Duodenal mucosa (tissue), 2 donors: ENCODE measurements around the gene PAGR1.
"Not testable (repeated sequence)": the region's sequence is repeated elsewhere in the genome, so short reads cannot be mapped to it uniquely, and the experiment has no call there.

ENCODE experiments used
- H3K27ac ChIP-seq: one replicate; pipeline ENCODE4 v1.7.0; 2013; ENCODE audit warnings: low read depth, low read length
- H3K27me3 ChIP-seq, 2 donors: one replicate each; pipeline ENCODE4 v1.7.0; 2013; ENCODE audit warnings: low read length in 2 of 2, control low read depth in 1 of 2; ENCODE audit not compliant: insufficient read depth in 2 of 2, control insufficient read depth in 1 of 2
- H3K36me3 ChIP-seq, 2 donors: one replicate each; pipeline ENCODE4 v1.7.0; 2013; ENCODE audit warnings: low read length in 2 of 2, control low read depth in 1 of 2; ENCODE audit not compliant: insufficient read depth in 2 of 2, control insufficient read depth in 1 of 2
- H3K4me1 ChIP-seq, 2 donors: one replicate each; pipeline ENCODE4 v1.7.0; 2013; ENCODE audit warnings: low read length in 2 of 2, control low read depth in 1 of 2; ENCODE audit not compliant: insufficient read depth in 2 of 2, control insufficient read depth in 1 of 2
- H3K4me3 ChIP-seq, 2 donors: one replicate each; pipeline ENCODE4 v1.7.0; 2013; ENCODE audit warnings: low read length in 2 of 2, low read depth in 1 of 2
- H3K9ac ChIP-seq, 2 donors: one replicate each; pipeline ENCODE4 v1.7.0; 2013; ENCODE audit warnings: low read length in 2 of 2, low read depth in 1 of 2
- H3K9me3 ChIP-seq, 2 donors: one replicate each; pipeline ENCODE4 v1.7.0; 2013; ENCODE audit warnings: low read length in 2 of 2, control low read depth in 1 of 2; ENCODE audit not compliant: control insufficient read depth in 1 of 2

Gene PAGR1

DNA sequence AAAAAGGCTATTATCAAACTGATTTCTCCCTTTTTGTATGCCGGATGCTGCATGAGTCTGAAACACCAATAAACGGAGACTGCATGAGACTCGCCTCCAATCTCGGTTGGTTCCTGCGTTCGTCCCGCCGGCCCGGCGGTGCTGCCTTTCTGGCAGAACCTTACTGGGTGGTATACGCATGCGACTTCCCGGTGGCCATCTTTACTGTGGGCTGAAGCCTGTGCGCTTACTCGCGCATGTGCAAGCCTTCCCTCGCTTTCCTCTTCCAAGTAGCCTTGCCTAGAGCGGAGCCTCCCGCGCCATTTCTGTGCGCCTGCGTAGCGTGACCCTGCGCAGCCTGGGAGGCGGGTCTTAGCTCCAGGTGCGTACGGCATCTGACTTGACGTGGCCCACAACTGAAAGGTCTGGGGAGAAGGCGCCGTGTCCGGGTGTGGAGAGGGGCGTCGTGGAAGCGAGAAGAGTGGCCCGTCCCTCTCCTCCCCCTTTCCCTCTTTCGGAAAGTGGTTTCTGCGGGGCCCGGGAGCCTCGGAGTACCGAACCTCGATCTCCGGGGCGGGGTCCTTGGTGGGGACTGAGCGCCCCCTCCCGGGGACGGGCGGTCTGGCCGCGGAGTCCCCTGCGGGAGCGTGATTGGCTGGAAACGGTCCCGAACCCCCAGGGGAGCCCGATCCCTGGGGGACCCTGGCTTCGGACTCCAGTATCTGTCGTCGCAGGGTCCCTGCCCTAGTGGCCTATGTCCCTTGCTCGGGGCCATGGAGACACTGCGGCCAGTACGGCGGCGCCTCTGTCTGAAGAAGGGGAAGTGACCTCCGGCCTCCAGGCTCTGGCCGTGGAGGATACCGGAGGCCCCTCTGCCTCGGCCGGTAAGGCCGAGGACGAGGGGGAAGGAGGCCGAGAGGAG, at the start of gene PAGR1:
Gene PAGR1 (plus strand): TSS at position 360 of the 901 bp plus-strand sequence. CDS start 374 bp downstream, at position 734.
- Histone ChIP-seq H3K4me1 (peaks cover 34 to 62% of the 10 kb centered on the region in 2 donors), H3K4me3 (peak within 1 kb of the TSS; percentile 86 to 94), H3K27ac (peak within 1 kb of the TSS; percentile 91), H3K27me3 (peaks cover 8 to 14% of the 10 kb centered on the region in 2 donors), H3K9ac (peak within 1 kb of the TSS; percentile 79 to 92), H3K36me3 (peaks cover 0 to 10% of the 10 kb centered on the region in 2 donors), H3K9me3 (no peaks in the 10 kb centered on the region)

DNA sequence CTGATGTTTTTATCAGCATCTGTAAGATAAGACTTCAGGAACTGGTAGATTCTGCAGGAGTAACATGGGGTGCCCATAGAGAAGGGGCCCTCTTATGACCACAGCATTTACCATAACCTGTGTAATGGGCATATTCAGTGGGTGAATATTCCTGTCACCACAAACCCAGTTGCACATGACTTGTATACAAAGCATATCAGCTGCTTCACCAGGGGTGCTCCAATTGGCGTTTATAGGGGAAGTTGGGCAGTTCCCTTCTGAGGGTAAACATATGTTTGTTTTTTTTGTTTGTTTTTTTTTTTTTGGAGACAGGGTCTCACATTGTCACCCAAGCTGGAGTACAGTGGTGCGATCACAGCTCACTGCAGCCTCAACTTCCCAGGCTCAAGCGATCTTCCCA, 49.4 kb upstream of the PAGR1 start:
- H3K9ac ChIP-seq: no peak overlapping the region
- H3K4me3 ChIP-seq: no peak overlapping the region
- peaks cover 11 to 22% of the 10 kb centered on the region in 2 donors for H3K4me1 ChIP-seq
- H3K27me3 ChIP-seq: no peaks in the 10 kb centered on the region
- no peaks in the 10 kb centered on the region for H3K9me3 ChIP-seq
- no peaks in the 10 kb centered on the region for H3K36me3 ChIP-seq
- H3K27ac ChIP-seq: no peak overlapping the region

DNA sequence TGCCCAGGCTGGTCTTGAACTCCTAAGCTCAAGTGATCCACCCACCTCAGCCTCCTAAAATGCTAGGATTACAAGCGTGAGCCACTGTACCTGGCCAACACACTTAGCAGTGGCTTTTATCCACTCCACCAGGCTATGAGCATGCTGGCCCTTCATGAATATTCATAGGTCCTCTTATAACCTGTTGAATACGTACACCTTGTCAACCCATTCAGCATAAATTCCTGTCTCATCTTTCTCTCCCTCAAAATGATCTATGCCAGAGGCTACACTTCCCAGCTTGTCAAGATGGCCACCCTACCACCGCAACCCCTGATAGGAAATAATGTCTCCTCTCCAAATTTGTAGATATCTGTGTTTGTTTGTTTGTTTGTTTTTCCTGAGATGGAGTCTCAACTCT, 48.9 kb upstream of the PAGR1 start:
- H3K27ac ChIP-seq: no peak overlapping the region
- H3K27me3 ChIP-seq: no peaks in the 10 kb centered on the region
- no peak overlapping the region for H3K9ac ChIP-seq
- no peak overlapping the region for H3K4me3 ChIP-seq
- peaks cover 11 to 22% of the 10 kb centered on the region in 2 donors for H3K4me1 ChIP-seq
- no peaks in the 10 kb centered on the region for H3K36me3 ChIP-seq
- no peaks in the 10 kb centered on the region for H3K9me3 ChIP-seq

- no peak overlapping the region for H3K4me3 ChIP-seq
- H3K9me3 ChIP-seq: no peaks in the 10 kb centered on the region
- no peak overlapping the region for H3K9ac ChIP-seq
- no peaks in the 10 kb centered on the region for H3K27me3 ChIP-seq
- H3K4me1 ChIP-seq: peaks cover 5 to 17% of the 10 kb centered on the region in 2 donors
- H3K27ac ChIP-seq: no peak overlapping the region
- no peaks in the 10 kb centered on the region for H3K36me3 ChIP-seq
Measured at GRCh38 chr16:29769507-29769906, 46.4 kb upstream of the PAGR1 start.

DNA sequence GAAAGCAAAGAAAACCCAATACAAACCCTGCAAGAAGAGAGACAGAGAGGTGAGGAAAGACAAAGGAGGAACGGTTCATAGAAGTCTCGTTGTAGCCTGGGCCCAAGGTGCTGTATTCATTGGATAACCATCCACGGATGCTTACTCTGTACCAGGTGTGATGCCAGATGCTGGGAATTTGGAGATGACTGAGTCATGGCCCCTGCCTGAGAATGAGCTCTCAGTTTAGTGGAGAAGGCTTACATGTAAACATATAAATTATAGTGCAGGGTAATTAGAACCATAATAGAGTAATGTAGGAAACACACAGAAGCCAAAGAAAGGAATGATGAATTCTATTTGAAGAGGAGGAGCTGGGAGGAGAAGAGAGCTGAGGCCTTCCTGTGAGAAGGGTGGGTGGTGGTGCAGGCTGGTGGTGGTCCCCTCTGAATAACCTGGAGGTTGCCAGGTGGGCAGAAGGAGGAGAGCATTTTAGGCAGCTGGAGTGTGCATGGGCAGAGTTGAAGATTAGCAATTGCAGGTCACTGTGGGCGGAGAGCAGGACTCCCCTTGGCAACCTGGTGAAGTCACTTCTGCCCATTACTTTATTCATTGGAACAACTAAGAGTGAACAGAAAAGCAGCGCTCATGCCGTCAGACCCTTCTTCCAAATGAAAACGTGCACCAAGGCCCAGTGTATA, 45.6 kb upstream of the PAGR1 start:
- Histone ChIP-seq H3K4me1 (peaks cover under 1 to 15% of the 10 kb centered on the region in 2 donors), H3K4me3 (no peak overlapping the region), H3K9me3 (no peaks in the 10 kb centered on the region), H3K9ac (no peak overlapping the region), H3K27ac (no peak overlapping the region), H3K36me3 (no peaks in the 10 kb centered on the region), H3K27me3 (no peaks in the 10 kb centered on the region)

- not testable (repeated sequence) for H3K4me3 ChIP-seq
Measured at GRCh38 chr16:29772330-29772729, 43.6 kb upstream of the PAGR1 start.

DNA sequence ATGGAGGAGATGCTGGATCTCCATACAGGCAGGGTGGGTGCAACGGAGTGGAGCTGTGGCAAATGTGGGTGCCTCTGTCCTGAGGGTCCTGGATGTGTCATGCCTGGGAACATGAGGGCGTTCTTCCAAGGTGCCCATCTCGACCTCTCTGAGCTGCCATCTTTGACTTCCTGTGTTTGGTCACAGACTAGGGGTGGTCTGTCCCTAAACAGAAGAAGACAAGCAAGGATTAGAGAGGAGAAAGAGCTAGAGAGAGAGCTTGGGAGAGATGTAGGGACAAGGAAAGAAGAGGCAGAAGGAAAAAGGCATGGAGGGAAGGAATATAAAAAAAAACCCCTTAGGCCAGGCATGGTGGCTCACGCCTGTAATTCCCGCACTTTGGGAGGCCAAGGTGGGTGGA, 41.2 kb upstream of the PAGR1 start:
- H3K36me3 ChIP-seq: peaks cover 0 to 1% of the 10 kb centered on the region in 2 donors
- H3K4me1 ChIP-seq: peaks cover 0 to 8% of the 10 kb centered on the region in 2 donors
- H3K27me3 ChIP-seq: no peaks in the 10 kb centered on the region
- H3K27ac ChIP-seq: no peak overlapping the region
- no peak overlapping the region for H3K9ac ChIP-seq
- no peaks in the 10 kb centered on the region for H3K9me3 ChIP-seq
- no peak overlapping the region for H3K4me3 ChIP-seq

More at GRCh38 chr16:29772330-29772729, 43.6 kb upstream of the PAGR1 start:
- H3K9ac ChIP-seq, H3K9me3 ChIP-seq, H3K27ac ChIP-seq, H3K36me3 ChIP-seq, H3K4me1 ChIP-seq, H3K27me3 ChIP-seq: not testable (repeated sequence)

DNA sequence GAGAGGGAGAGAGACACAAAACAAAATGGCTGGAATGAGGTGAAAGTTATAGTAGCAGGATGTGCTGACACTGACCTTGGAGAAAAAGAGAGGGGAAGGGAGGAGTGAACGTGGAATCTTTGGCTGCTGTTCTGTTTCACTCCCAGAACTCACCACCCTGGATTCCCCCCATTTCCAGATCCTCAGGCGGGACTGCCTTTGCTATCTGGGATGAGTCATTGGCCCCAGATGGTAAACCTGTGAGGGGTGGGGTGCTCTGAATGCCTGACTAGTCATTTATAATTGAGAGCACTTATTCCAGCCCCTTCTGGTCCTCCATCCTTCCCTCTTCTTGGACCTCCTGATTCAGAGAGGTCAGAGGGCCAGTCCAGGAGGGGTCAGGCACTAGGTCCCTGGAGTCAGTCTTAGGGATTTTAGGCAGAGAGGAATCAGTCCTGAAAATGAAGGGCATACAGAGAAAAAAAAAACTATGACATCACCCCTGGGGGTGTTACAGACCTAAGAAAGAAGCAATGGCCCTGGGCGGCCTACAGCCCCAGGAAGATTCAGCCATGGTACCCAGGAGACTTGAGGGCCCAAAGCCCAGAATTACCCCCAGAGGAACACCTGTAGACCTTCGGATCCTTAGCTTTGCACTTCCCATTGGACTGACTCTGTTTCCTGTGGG, 40.1 kb upstream of the PAGR1 start:
- Histone ChIP-seq H3K9me3 (no peaks in the 10 kb centered on the region), H3K9ac (no peak overlapping the region), H3K36me3 (peaks cover 0 to 13% of the 10 kb centered on the region in 2 donors), H3K4me3 (no peak overlapping the region), H3K4me1 (peaks cover 0 to 8% of the 10 kb centered on the region in 2 donors), H3K27ac (no peak overlapping the region), H3K27me3 (no peaks in the 10 kb centered on the region)

DNA sequence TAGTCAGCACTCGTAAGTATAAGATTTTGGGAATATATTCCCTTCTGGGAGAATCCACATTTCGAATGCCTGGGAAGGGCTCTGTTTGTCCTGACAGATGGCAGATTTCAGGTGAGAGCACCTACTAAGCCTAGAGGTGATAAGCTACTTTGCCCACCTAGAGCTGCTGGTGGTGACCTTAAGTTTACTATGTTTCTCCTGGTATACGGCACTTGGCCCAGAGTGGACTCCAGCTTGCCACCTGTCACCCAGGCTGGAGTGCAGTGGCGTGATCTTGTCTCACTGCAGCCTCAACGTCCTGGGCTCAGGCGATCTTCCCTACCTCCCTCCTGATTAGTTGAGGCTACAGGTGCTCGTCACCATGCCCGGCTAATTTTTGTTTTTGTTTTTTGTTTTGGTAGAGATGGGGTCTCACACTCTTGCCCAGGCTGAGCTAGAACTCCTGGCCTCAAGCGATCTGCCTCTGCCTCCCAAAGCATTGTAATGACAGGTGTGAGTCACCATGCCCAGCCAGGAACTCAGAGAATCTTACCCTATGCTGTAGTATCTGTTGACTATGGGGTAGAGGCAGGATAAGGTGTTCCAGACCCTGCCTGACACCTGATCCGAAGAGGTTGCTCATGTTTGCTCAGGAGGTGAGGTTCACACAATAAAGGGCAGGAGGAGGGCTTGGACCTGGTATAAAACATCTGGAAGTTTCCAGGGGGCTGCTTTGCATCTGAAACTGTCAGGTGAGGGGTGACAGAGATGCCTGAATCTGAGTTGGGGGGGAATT, 38.2 kb upstream of the PAGR1 start, which contains the start of gene ZG16:
Gene ZG16 (plus strand): TSS at position 681 of the 775 bp plus-strand sequence. CDS start 1,011 bp downstream, outside the sequence.
- Histone ChIP-seq H3K36me3 (peaks cover 0 to 13% of the 10 kb centered on the region in 2 donors), H3K4me1 (peaks cover 0 to 8% of the 10 kb centered on the region in 2 donors), H3K4me3 (no peak within 1 kb of the TSS), H3K9me3 (no peaks in the 10 kb centered on the region), H3K27ac (no peak within 1 kb of the TSS), H3K9ac (no peak within 1 kb of the TSS), H3K27me3 (no peaks in the 10 kb centered on the region)
